Liver (tissue), 3 donors: ENCODE measurements around the gene JAM3.

Experiments
- CTCF ChIP-seq: fragments of 150-350 bp; IDR thresholded peaks from 2 replicates; pipeline ENCODE4 v1.5.1; 2017; ENCODE audit warnings: improper control_type of control experiment, low read depth, low read length; ENCODE audit not compliant: missing input control
- EGR1 ChIP-seq, 2 donors: IDR thresholded peaks; 2 replicates each; pipeline ENCODE4 v1.6.1; 2016 to 2018; ENCODE audit warnings: antibody characterized with exemption in 2 of 2, low read depth in 2 of 2
- JUND ChIP-seq, 2 donors: IDR thresholded peaks; 2 replicates each; pipeline ENCODE4 v1.6.1; 2016; ENCODE audit warnings: antibody characterized with exemption in 2 of 2
- MAX ChIP-seq: IDR thresholded peaks from 2 replicates; pipeline ENCODE4 v1.6.1; 2016; ENCODE audit warnings: antibody characterized with exemption
- RAD21 ChIP-seq, 2 donors: IDR thresholded peaks; 2 replicates each; pipeline ENCODE4 v1.6.1; 2016; ENCODE audit warnings: antibody characterized with exemption in 2 of 2, mild to moderate bottlenecking in 2 of 2
- TAF1 ChIP-seq: conservative IDR thresholded peaks from 2 replicates; pipeline ENCODE4 v1.6.1; 2016; ENCODE audit warnings: antibody characterized with exemption, mild to moderate bottlenecking
- YY1 ChIP-seq: IDR thresholded peaks from 2 replicates; pipeline ENCODE4 v1.6.1; 2016; ENCODE audit warnings: antibody characterized with exemption, mild to moderate bottlenecking
- donor health status: healthy.
- donor health status: healthy.

- TF ChIP-seq YY1: no peak
- TF ChIP-seq JUND (IDR thresholded peaks at IDR 0.05): no peak
- TF ChIP-seq CTCF: no peak
- no peak for TF ChIP-seq EGR1 (IDR thresholded peaks at IDR 0.05; ENCODE audit: low read depth in 2 of 2)
- TF ChIP-seq TAF1: no peak
- no peak for TF ChIP-seq MAX
- TF ChIP-seq RAD21 (IDR thresholded peaks at IDR 0.05): no peak
Measured at GRCh38 chr11:134126217-134126822, 57.4 kb downstream of the JAM3 start.
